ENCODE results near the gene CBFA2T3. TPM values are rescaled to one million over a fixed set of nuclear protein-coding genes. Genes with fewer than 3 reads are reported as not detected.
"Not testable (repeated sequence)": the region's sequence is repeated elsewhere in the genome, so short reads cannot be mapped to it uniquely, and the experiment has no call there.

The CBFA2T3 gene
- total RNA-seq, 1 donor from 2014 or later = 8.6 TPM

GRCh38 chr16:88909431-88910210, 67.4 kb downstream of the CBFA2T3 start:
- ATAC-seq (ENCODE audit: poor library complexity) = peak; percentile 50
- DNase-seq = no peak
- intact Hi-C loops (cut with DNase I) = no loop called here

DNA sequence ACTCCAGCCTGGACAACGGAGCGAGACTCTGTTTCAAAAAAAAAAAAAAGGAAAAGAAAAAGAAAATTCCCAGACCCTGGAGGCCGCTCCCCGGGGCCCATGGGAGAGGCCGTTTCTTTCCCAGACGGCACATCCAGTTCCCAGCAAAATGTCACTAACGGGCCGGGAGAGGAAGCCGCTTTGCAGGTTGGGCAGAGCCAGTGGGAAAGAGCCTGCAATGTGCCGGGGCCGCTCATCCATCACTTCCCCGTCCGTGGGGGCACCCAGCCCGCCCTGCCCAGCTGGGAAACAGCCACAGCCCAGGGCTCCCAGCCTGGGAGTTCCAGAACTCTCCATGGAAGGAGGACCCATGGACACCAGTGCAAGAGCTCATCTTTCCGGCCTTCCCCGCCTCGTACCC, 68.7 kb downstream of the CBFA2T3 start:
- no peak for DNase-seq
- ATAC-seq (ENCODE audit: poor library complexity) = peak; percentile 18
- intact Hi-C loops (cut with DNase I) = no loop called here

- DNase-seq (no peak), ATAC-seq (ENCODE audit: poor library complexity) (no peak)
- intact Hi-C loops (cut with DNase I) = no loop called here
Observed at GRCh38 chr16:88907768-88908167, 69.2 kb downstream of the CBFA2T3 start.

DNA sequence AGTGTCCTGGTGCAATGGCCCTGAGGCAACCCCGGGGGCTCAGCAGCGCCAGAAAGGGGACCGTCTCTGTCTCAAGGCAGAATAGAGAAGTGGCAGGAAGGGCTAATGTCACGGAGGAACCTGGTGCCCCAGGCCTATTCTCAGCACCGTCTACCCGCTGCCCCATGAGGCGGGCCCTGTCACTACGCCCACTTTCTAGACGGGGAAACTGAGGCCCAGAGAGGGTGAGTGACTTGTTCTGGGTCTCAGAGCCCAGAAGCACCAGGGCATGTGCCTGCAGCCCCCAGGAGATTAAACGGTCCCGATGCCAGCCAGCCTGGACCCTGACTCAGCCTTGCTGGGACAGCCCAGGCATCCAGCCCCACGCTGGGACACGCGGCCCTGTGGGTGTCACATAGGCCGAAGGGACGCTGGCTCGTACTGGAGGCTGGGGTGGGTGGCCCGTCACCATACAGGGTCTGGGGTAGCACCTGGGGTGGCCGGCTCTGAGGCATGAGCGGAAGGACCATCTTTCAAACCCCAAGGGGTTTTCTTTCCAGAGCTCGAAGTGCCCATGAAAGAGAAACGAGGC, 70.4 kb downstream of the CBFA2T3 start:
- no peak for ATAC-seq (ENCODE audit: poor library complexity)
- DNase-seq = no peak
- intact Hi-C loops (cut with DNase I) = no loop called here

GRCh38 chr16:88906020-88906419, 71.0 kb downstream of the CBFA2T3 start:
- DNase-seq (no peak), ATAC-seq (ENCODE audit: poor library complexity) (no peak)
- intact Hi-C loops (cut with DNase I) = no loop called here

DNA sequence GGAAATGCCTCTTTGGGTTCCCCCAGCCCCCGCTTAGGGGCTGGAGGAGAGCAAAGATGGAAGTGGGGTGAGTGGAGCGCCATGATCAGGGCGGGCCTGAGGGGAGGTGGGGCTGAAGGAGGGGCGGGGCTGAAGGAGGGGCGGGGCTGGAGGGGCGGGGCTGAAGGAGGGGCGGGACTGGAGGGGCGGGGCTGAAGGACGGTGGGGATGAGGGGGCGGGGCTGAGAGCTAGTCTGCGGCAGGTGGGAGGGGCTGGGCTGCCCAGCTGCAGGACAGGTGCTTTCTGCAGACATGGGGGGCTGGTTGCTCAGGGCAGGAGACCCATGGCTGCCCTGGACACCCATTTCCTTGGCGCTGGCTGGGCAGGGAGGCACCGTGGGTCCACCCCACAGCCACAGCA, 71.4 kb downstream of the CBFA2T3 start:
- intact Hi-C loops (cut with DNase I) = no loop called here
- no peak for ATAC-seq (ENCODE audit: poor library complexity)
- DNase-seq = no peak

- ATAC-seq (ENCODE audit: poor library complexity) (no peak), DNase-seq (no peak)
- intact Hi-C loops (cut with DNase I) = no loop called here
Observed at GRCh38 chr16:88904676-88905365, 72.2 kb downstream of the CBFA2T3 start.

DNA sequence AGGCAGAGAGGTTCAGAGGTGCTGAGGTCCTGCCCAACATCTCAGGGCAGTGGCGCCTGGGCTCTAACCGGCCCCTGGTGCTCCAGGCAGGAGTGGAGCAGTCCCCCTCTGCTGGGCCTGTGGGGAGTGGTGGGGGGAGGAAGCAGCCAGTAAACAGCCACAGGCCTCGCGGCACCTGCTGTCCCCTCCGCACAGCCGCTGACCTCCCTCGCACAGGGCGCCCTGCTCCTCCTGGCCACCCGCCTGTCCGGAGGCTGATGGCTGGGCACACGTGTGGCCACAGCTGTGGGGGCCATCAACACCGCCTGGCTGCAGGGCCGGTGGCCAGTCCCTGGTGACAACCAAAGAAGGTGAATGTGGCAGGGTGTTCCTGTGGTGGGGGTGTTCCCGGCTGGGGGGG, 73.7 kb downstream of the CBFA2T3 start:
- intact Hi-C loops (cut with DNase I) = no loop called here
- ATAC-seq (ENCODE audit: poor library complexity) (no peak), DNase-seq (no peak)

DNA sequence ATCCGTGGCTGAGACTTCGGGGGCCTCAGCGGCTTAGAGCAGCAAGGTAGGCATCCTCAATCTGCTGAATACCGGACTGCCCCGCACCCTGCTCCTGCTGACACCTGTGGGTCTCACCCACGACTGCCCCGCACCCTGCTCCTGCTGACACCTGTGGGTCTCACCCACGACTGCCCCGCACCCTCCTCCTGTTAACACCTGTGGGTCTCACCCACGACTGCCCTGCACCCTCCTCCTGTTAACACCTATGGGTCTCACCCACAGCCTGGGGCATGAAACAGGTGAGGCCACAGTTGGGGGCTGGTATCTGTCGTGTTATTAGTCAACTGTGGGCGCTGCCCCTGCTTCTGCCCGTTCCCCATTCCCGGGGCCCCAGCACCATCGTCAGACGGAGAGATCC, 74.3 kb downstream of the CBFA2T3 start:
- ATAC-seq (ENCODE audit: poor library complexity) (no peak), DNase-seq (no peak)
- intact Hi-C loops (cut with DNase I) = no loop called here

GRCh38 chr16:88901718-88902337, 75.2 kb downstream of the CBFA2T3 start:
- ATAC-seq (ENCODE audit: poor library complexity) = no peak
- no peak for DNase-seq
- intact Hi-C loops (cut with DNase I) = no loop called here

- DNase-seq = no peak
- intact Hi-C loops (cut with DNase I) = no loop called here
- no peak for ATAC-seq (ENCODE audit: poor library complexity)
Observed at GRCh38 chr16:88900662-88901052, 76.3 kb downstream of the CBFA2T3 start.

DNA sequence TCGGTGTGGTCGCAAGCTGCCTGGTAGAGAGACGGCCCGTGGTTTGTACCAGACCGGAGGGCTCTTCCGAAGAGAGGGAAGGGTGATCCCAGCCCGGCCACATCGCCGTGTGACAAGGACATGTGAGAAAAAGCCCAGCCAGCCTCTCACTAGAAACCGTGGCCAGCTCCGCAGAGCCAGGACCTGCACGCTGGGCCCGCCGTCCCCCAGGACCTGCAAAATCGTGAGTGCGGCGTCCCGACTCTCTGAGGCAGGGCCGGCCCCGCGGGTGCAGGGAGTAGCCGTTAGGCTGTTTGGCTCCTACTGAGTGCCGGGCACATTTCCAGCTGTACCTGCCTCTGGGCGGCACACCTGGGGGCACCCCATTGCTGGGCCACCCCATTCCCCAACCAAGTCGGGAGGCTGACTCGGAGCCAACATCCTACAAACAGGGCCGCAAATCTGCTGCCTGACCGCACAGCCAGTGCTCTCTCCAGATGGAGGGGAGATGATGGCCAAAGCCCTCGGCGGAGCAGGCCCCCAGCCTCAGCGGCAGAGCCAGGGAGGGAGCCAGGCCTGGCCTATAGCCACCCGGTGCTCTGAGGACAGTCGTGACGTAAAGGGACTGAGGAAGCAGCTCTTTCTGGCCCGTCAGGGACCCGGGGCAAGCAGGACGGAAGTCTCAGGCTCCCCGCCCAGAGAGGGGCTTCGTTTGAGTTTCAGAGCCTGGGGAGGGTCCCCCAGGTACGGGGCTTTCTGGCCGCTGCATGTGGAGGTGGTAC, 76.9 kb downstream of the CBFA2T3 start:
- intact Hi-C loops (cut with DNase I) = no loop called here
- ATAC-seq (ENCODE audit: poor library complexity) = no peak
- no peak for DNase-seq

GRCh38 chr16:88897696-88898425, 79.1 kb downstream of the CBFA2T3 start:
- DNase-seq (no peak), ATAC-seq (ENCODE audit: poor library complexity) (no peak)
- intact Hi-C loops (cut with DNase I) = no loop called here

GRCh38 chr16:88896238-88897070, 80.6 kb downstream of the CBFA2T3 start:
- peak; percentile 29 for ATAC-seq (ENCODE audit: poor library complexity)
- intact Hi-C loops (cut with DNase I) = no loop called here
- DNase-seq = no peak

GRCh38 chr16:88895335-88895734, 81.7 kb downstream of the CBFA2T3 start:
- ATAC-seq (ENCODE audit: poor library complexity) = no peak
- intact Hi-C loops (cut with DNase I) = no loop called here
- no peak for DNase-seq

GRCh38 chr16:88894681-88895300, 82.2 kb downstream of the CBFA2T3 start:
- intact Hi-C loops (cut with DNase I) = no loop called here
- ATAC-seq (ENCODE audit: poor library complexity) = no peak
- no peak for DNase-seq

GRCh38 chr16:88894266-88894665, 82.7 kb downstream of the CBFA2T3 start:
- DNase-seq; intact Hi-C loops (cut with DNase I); ATAC-seq (ENCODE audit: poor library complexity): not testable (repeated sequence)
